ENCODE measurements around the gene TMEM271. TPM values are rescaled to one million over a fixed set of nuclear protein-coding genes. Genes with fewer than 3 reads are reported as not detected.

Gene TMEM271
- total RNA-seq, 2 donors from 2014 or later, result not detected

- no peaks in the 10 kb centered on the region for H3K27me3 ChIP-seq (replicated peaks; ENCODE audit: insufficient read depth)
- no peaks in the 10 kb centered on the region for H3K9me3 ChIP-seq
- H3K4me3 ChIP-seq, result no peak overlapping the region
- no peaks in the 10 kb centered on the region for H3K4me1 ChIP-seq (ENCODE audit: control insufficient read depth in 1 of 2, low read depth in 2 of 2)
- DNase-seq (ENCODE audit: low spot score), result no peak
- no peak overlapping the region for H3K27ac ChIP-seq
- H3K36me3 ChIP-seq, result peaks cover 52% of the 10 kb centered on the region
- ATAC-seq (ENCODE audit: insufficient number of reproducible peaks, low FRiP score, low read depth), result no peak
- TF ChIP-seq CTCF (IDR thresholded peaks at IDR 0.05), result no peak
These were observed 44.2 kb downstream of the TMEM271 start for GRCh38 chr4:531721-532565.

GRCh38 chr4:531076-531475 is 45.0 kb downstream of the TMEM271 start:
- Histone ChIP-seq H3K4me1 (ENCODE audit: control insufficient read depth in 1 of 2, low read depth in 2 of 2) (no peaks in the 10 kb centered on the region), H3K4me3 (no peak overlapping the region), H3K9me3 (no peaks in the 10 kb centered on the region), H3K36me3 (peaks cover 50% of the 10 kb centered on the region), H3K27me3 (replicated peaks; ENCODE audit: insufficient read depth) (no peaks in the 10 kb centered on the region), H3K27ac (no peak overlapping the region)
- ATAC-seq (ENCODE audit: insufficient number of reproducible peaks, low FRiP score, low read depth), result no peak
- no peak for TF ChIP-seq CTCF (IDR thresholded peaks at IDR 0.05)
- DNase-seq (ENCODE audit: low spot score), result no peak

- H3K36me3 ChIP-seq, result peaks cover 50% of the 10 kb centered on the region
- no peaks in the 10 kb centered on the region for H3K9me3 ChIP-seq
- H3K27ac ChIP-seq, result no peak overlapping the region
- no peaks in the 10 kb centered on the region for H3K4me1 ChIP-seq (ENCODE audit: control insufficient read depth in 1 of 2, low read depth in 2 of 2)
- no peak overlapping the region for H3K4me3 ChIP-seq
- ATAC-seq (ENCODE audit: insufficient number of reproducible peaks, low FRiP score, low read depth), result no peak
- DNase-seq (ENCODE audit: low spot score), result no peak
- no peak for TF ChIP-seq CTCF (IDR thresholded peaks at IDR 0.05)
- no peaks in the 10 kb centered on the region for H3K27me3 ChIP-seq (replicated peaks; ENCODE audit: insufficient read depth)
These were observed 45.9 kb downstream of the TMEM271 start for GRCh38 chr4:530017-530781.

GRCh38 chr4:529563-529962 is 46.5 kb downstream of the TMEM271 start:
- no peak for DNase-seq (ENCODE audit: low spot score)
- peaks cover 43% of the 10 kb centered on the region for H3K36me3 ChIP-seq
- no peak for TF ChIP-seq CTCF (IDR thresholded peaks at IDR 0.05)
- no peak overlapping the region for H3K27ac ChIP-seq
- H3K4me3 ChIP-seq, result no peak overlapping the region
- H3K9me3 ChIP-seq, result no peaks in the 10 kb centered on the region
- ATAC-seq (ENCODE audit: insufficient number of reproducible peaks, low FRiP score, low read depth), result no peak
- H3K27me3 ChIP-seq (replicated peaks; ENCODE audit: insufficient read depth), result no peaks in the 10 kb centered on the region
- no peaks in the 10 kb centered on the region for H3K4me1 ChIP-seq (ENCODE audit: control insufficient read depth in 1 of 2, low read depth in 2 of 2)

- DNase-seq (ENCODE audit: low spot score), result no peak
- Histone ChIP-seq H3K27me3 (replicated peaks; ENCODE audit: insufficient read depth) (no peaks in the 10 kb centered on the region), H3K9me3 (no peaks in the 10 kb centered on the region), H3K4me1 (ENCODE audit: control insufficient read depth in 1 of 2, low read depth in 2 of 2) (no peaks in the 10 kb centered on the region), H3K36me3 (peaks cover 40% of the 10 kb centered on the region), H3K27ac (no peak overlapping the region), H3K4me3 (no peak overlapping the region)
- no peak for ATAC-seq (ENCODE audit: insufficient number of reproducible peaks, low FRiP score, low read depth)
- TF ChIP-seq CTCF (IDR thresholded peaks at IDR 0.05), result no peak
These were observed 47.3 kb downstream of the TMEM271 start for GRCh38 chr4:528835-529234.

Measured in thoracic aorta (tissue), 2 donors.